GM20431 (cell line): ENCODE data around the gene NPHP3.

Experiments
- in situ Hi-C: fragments of 300-500 bp; cut with MseI, MboI; formaldehyde crosslinking; loops from one replicate; pipeline ENCODE4 v1.15.0; 2020; ENCODE audit warnings: low sequenced_read_pairs; ENCODE audit not compliant: unreplicated experiment

Gene NPHP3

GRCh38 chr3:132722165-132723023 lies at the start of gene NPHP3:
Gene NPHP3 (minus strand): TSS chr3:132722409. CDS start chr3:132722355, 54 bp downstream.
- in situ Hi-C loops: no loop called here

GRCh38 chr3:132758740-132759139 lies 36.5 kb upstream of the NPHP3 start:
- in situ Hi-C loops: no loop called here

- in situ Hi-C loops: no loop called here
These were observed 34.0 kb upstream of the NPHP3 start for GRCh38 chr3:132756108-132756650.

GRCh38 chr3:132753946-132754345 lies 31.7 kb upstream of the NPHP3 start:
- in situ Hi-C loops: no loop called here

GRCh38 chr3:132749786-132750185 lies 27.6 kb upstream of the NPHP3 start:
- in situ Hi-C loops: loop anchor here (25.0 kb wide), 1 partner anchor 638 kb away; no protein-coding TSS in a partner anchor

- in situ Hi-C loops: loop anchor here (25.0 kb wide), 1 partner anchor 641 kb away; no protein-coding TSS in a partner anchor
These were observed 24.5 kb upstream of the NPHP3 start for GRCh38 chr3:132746720-132747119.

- in situ Hi-C loops: loop anchor here (25.0 kb wide), 1 partner anchor 649 kb away; no protein-coding TSS in a partner anchor
These were observed 16.1 kb upstream of the NPHP3 start for GRCh38 chr3:132738314-132738713.

- in situ Hi-C loops: loop anchor here (25.0 kb wide), 1 partner anchor 652 kb away; no protein-coding TSS in a partner anchor
These were observed 13.4 kb upstream of the NPHP3 start for GRCh38 chr3:132735589-132735988.

- in situ Hi-C loops: loop anchor here (25.0 kb wide), 1 partner anchor 656 kb away; no protein-coding TSS in a partner anchor
These were observed 8.8 kb upstream of the NPHP3 start for GRCh38 chr3:132730891-132731580.

- in situ Hi-C loops: loop anchor here (25.0 kb wide), 1 partner anchor 661 kb away; no protein-coding TSS in a partner anchor
These were observed 4.2 kb upstream of the NPHP3 start for GRCh38 chr3:132726341-132726823.

- in situ Hi-C loops: no loop called here
These were observed 1.1 kb upstream of the NPHP3 start for GRCh38 chr3:132723024-132723950.

- in situ Hi-C loops: no loop called here
These were observed 587 bp downstream of the NPHP3 start for GRCh38 chr3:132721479-132722164.

GRCh38 chr3:132720228-132720627 lies 2.0 kb downstream of the NPHP3 start:
- in situ Hi-C loops: no loop called here

- in situ Hi-C loops: no loop called here
These were observed 5.8 kb downstream of the NPHP3 start for GRCh38 chr3:132716372-132716771.

GRCh38 chr3:132713977-132714727 lies 8.1 kb downstream of the NPHP3 start:
- in situ Hi-C loops: no loop called here

GRCh38 chr3:132710311-132710710 lies 11.9 kb downstream of the NPHP3 start:
- in situ Hi-C loops: no loop called here

- in situ Hi-C loops: no loop called here
These were observed 12.4 kb downstream of the NPHP3 start for GRCh38 chr3:132709761-132710160.

- in situ Hi-C loops: no loop called here
These were observed 18.5 kb downstream of the NPHP3 start for GRCh38 chr3:132703733-132704132.
